ENCODE measurements around the gene CLUH.

Gene CLUH

GRCh38 chr17:2688351-2689342, 22.9 kb downstream of the CLUH start:
- TF ChIP-seq, protein P1, sequence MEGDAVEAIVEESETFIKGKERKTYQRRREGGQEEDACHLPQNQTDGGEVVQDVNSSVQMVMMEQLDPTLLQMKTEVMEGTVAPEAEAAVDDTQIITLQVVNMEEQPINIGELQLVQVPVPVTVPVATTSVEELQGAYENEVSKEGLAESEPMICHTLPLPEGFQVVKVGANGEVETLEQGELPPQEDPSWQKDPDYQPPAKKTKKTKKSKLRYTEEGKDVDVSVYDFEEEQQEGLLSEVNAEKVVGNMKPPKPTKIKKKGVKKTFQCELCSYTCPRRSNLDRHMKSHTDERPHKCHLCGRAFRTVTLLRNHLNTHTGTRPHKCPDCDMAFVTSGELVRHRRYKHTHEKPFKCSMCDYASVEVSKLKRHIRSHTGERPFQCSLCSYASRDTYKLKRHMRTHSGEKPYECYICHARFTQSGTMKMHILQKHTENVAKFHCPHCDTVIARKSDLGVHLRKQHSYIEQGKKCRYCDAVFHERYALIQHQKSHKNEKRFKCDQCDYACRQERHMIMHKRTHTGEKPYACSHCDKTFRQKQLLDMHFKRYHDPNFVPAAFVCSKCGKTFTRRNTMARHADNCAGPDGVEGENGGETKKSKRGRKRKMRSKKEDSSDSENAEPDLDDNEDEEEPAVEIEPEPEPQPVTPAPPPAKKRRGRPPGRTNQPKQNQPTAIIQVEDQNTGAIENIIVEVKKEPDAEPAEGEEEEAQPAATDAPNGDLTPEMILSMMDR (conservative IDR thresholded peaks at IDR 0.05): no peak
- no peak for TF ChIP-seq ZFX (IDR thresholded peaks at IDR 0.05)
- H3K27ac ChIP-seq: no peak overlapping the region

DNA sequence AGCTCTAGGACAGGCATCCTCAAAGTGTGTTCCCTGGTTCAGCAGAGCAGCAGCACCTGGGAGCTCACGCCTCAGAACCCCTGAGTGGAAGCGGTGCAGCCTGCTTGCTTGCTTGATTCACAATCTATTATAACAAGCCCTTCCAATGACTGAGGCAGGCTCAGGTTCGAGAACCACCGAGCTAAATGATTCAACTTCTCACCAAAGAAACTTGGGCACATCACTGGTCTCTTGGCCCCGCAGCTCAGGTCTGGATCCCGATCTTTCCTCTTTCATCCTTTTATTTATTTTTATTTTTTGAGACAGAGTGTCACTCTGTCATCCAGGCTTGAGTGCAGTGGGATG, 24.5 kb downstream of the CLUH start:
- TF ChIP-seq, protein P1 (conservative IDR thresholded peaks at IDR 0.05): no peak
- TF ChIP-seq ZFX (IDR thresholded peaks at IDR 0.05): no peak
- H3K27ac ChIP-seq: peak overlapping the region; percentile 5

DNA sequence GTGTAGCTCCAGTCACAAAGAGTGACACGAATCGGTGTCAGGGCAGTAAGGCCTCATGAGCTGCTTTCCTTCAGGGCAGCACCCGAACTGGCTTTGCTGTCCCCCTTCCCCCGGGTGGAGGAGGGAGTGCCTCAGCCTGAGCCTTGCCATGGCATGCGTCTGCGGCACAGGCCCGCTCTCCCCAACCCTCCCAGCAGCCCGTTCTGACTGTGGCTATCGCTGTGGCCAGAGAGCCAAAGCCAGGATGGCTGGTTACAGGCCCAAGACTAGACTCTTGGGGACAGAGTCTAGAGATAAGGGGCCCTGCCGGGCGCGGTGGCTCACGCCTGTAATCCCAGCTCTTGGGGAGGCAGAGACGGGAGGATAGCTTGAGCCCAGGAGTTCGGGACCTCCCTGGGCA, 25.9 kb downstream of the CLUH start:
- H3K27ac ChIP-seq: no peak overlapping the region
- TF ChIP-seq ZFX (IDR thresholded peaks at IDR 0.05): no peak
- TF ChIP-seq, protein P1 (conservative IDR thresholded peaks at IDR 0.05): no peak

- TF ChIP-seq, protein P1 (conservative IDR thresholded peaks at IDR 0.05): no peak
- TF ChIP-seq ZFX (IDR thresholded peaks at IDR 0.05): no peak
- H3K27ac ChIP-seq: 0 out of 2 replicates have a peak overlapping the region, but pooled peaks have one; percentile 1
Observed at GRCh38 chr17:2684549-2684948, 27.0 kb downstream of the CLUH start.

DNA sequence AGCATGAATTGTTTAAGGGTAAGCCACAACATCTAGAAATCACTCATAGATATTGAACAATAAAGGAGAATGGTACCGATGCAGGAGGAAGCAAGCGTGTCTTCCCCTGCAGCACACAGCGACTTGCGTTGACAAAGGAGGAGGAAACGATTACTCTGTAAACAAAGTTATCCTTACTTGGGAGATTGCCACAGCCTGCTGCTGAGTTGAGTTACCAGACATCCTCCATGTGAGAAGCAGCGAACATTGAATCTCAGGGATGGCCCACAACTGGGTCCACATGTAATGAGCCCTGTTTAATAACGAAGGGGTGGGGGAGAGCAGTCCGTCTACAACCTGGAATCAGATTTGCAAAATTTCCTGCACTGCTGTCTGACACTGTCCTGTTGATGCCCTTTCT, 27.7 kb downstream of the CLUH start:
- H3K27ac ChIP-seq: 0 out of 2 replicates have a peak overlapping the region, but pooled peaks have one; percentile 1
- no peak for TF ChIP-seq ZFX (IDR thresholded peaks at IDR 0.05)
- TF ChIP-seq, protein P1 (conservative IDR thresholded peaks at IDR 0.05): no peak

GRCh38 chr17:2682176-2682938, 29.2 kb downstream of the CLUH start:
- TF ChIP-seq, protein P1 (conservative IDR thresholded peaks at IDR 0.05): no peak
- TF ChIP-seq ZFX (IDR thresholded peaks at IDR 0.05): no peak
- no peak overlapping the region for H3K27ac ChIP-seq

DNA sequence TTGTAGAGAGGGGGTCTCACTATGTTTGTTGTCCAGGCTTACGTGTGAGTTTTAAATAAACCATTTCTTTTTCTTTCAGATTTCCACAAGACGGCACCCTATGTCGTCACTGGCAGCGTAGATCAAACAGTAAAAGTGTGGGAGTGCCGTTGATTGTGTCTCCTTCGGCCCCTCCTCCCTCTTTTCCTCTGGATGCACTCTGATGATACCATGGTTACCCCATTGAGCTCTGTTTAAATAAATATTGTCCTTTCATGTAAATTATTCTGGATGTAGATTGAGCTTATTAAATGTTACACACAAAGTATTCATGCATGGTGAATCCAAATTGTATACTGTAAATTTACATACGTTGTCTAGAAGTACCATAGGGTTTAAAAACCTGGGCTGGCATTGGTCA, 29.9 kb downstream of the CLUH start:
- H3K27ac ChIP-seq: no peak overlapping the region
- TF ChIP-seq, protein P1 (conservative IDR thresholded peaks at IDR 0.05): no peak
- no peak for TF ChIP-seq ZFX (IDR thresholded peaks at IDR 0.05)
